HG03575 (cell line): ENCODE measurements around the gene BPIFB3.
"Not testable (repeated sequence)": the region's sequence is repeated elsewhere in the genome, so short reads cannot be mapped to it uniquely, and the experiment has no call there.

Source experiments
- ATAC-seq: cut with Tn5 transposase; IDR thresholded peaks from one replicate; pipeline ENCODE4 v1.9.1; 2021; ENCODE audit not compliant: unreplicated experiment, insufficient number of reproducible peaks, low FRiP score; ENCODE audit errors: extremely low read depth

The BPIFB3 gene

GRCh38 chr20:33076662-33077372 is 23.1 kb downstream of the BPIFB3 start:
- no peak for ATAC-seq

DNA sequence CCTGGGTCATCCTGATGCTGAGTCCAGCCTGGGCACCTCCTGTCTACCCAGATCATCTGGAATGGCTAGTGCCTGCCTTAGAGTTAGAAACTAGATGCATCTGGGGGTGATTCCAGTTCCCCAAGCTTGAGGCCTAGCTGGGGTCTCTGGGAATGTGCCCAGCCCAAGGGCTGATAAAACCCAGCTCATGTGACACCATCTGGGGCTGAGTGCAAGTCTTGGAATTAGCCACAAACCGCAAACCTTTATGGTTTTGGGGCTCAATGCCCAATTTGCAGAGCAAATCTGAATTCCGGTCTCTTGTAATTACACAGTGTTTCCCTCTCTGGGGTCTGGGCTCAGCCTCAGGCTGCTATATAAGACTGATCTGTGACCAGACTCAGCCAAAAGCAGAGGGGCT is 25.6 kb downstream of the BPIFB3 start, which contains the start of gene BPIFB4:
Gene BPIFB4 (plus strand): TSS at position 385 of the 400 bp plus-strand sequence. CDS start 1,884 bp downstream, outside the sequence.
- ATAC-seq = no peak

- no peak for ATAC-seq
Measured at GRCh38 chr20:33081411-33082154, 27.9 kb downstream of the BPIFB3 start.

DNA sequence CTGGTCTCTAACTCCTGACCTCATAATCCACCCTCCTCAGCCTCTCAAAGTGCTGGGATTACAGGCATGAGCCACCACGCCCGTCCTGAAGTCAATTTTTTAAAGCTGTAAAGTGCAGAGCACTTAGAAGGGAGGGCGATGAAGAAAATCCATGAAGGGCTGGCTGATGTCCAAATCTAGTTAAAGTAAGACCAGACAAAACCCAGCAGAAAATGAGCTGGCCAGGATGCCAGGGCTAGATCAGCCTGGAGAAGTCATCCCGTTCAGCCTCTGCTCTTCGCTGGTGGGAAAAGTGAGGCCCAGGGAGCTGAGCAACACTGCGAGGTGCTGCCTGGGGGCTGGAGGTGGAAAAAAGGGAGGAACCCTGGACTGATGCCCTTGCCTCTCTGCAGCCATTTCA is 28.8 kb downstream of the BPIFB3 start:
- ATAC-seq = no peak

DNA sequence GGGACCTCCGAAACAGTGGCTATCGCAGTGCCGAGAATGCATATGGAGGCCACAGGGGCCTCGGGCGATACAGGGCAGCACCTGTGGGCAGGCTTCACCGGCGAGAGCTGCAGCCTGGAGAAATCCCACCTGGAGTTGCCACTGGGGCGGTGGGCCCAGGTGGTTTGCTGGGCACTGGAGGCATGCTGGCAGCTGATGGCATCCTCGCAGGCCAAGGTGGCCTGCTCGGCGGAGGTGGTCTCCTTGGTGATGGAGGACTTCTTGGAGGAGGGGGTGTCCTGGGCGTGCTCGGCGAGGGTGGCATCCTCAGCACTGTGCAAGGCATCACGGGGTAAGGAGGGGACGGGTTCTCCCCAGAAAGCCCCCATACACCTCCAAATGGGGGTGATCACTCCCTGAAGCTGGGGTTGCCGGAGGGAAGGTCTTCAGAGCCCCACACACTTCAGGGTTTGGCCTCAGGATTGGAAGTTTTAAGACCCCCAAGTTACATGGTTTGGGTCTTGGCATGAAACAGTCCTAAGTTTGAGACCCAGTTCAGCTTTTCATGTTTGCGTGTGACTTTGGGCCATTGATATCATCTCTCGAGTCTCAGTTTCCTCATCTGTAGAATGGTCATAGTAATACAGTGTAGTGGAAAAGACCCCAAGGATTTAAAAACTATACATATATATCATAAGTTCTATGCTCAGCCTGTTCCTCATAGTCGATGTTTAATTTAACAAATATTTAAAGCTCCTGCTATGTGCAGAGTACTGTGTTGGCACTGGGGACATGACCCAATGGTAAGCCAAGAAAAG is 30.0 kb downstream of the BPIFB3 start:
- no peak for ATAC-seq

- ATAC-seq = no peak
Measured at GRCh38 chr20:33084722-33085121, 31.0 kb downstream of the BPIFB3 start.

DNA sequence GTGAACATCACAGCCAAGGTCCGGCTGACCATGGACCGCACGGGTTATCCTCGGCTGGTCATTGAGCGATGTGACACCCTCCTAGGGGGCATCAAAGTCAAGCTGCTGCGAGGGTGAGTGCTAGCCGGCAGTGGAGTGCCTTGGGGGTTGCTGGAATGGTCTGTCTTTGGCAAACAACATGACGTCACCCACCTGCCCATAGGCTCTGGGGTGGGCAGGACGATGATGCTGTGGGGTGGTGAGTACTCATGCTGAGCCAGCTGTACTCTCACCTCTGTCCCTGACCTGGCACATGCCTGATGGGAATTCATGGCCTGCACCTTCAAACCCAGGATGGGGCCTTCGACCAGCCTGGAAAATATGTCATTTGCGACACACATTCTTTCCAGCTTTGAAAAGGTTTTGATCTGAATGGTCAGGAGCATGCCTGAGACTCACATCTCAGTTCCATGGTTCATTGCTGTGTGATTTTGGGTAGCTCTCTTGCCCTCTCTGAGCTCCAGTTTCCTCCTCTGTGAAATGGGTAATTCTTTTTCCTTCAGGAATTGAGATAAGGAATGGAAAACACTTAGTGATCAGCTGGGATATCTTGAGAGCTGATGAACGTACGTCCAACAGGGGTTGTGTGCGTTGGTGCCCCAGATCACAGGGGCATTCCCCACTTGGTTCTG is 32.5 kb downstream of the BPIFB3 start:
- ATAC-seq = no peak

GRCh38 chr20:33091147-33091546 is 37.4 kb downstream of the BPIFB3 start:
- no peak for ATAC-seq

DNA sequence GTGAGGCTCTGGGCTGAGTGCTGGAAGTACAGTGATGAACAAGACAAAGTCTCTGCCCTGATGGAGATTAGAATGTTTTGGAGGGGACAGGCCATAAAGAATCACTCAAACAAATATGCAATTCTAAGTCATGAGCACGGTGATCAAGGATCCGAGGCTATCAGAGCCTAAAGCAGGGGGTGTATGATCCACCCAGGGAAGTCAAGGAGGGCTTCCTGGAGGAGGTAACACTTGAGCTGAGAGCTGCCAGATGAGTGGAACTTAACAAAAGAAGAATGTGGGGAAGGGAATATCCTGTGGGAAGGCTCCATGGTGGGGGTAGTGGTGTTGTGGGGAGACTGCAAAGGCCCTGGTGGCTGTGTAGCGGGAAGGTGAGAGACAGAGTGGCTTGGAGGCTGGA is 38.0 kb downstream of the BPIFB3 start:
- no peak for ATAC-seq

GRCh38 chr20:33092361-33092760 is 38.7 kb downstream of the BPIFB3 start:
- ATAC-seq = no peak

GRCh38 chr20:33093074-33093473 is 39.4 kb downstream of the BPIFB3 start:
- ATAC-seq = no peak

- no peak for ATAC-seq
Measured at GRCh38 chr20:33093582-33093981, 39.9 kb downstream of the BPIFB3 start.

GRCh38 chr20:33095249-33095648 is 41.5 kb downstream of the BPIFB3 start:
- ATAC-seq = no peak

GRCh38 chr20:33095902-33096584 is 42.3 kb downstream of the BPIFB3 start:
- ATAC-seq = not testable (repeated sequence)

DNA sequence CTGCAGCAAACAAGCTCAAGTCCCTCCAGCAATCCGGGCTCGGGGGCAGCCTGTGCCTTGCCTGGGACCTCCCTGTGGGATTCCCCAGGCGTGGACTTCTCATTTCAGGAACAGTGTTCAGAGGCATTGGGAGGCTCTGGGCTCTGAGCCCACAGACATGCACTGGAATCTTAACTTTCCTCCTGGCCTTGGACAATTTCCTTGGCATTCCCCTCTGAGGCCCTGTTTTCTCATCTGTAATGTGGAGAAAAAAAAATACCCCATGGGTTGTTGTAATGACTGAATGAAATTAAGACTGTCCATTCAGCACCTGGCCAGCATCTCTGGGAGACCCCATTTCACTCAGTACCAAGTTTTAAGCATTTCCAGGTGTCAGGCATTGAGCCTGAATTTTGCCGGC is 43.3 kb downstream of the BPIFB3 start:
- ATAC-seq = no peak

DNA sequence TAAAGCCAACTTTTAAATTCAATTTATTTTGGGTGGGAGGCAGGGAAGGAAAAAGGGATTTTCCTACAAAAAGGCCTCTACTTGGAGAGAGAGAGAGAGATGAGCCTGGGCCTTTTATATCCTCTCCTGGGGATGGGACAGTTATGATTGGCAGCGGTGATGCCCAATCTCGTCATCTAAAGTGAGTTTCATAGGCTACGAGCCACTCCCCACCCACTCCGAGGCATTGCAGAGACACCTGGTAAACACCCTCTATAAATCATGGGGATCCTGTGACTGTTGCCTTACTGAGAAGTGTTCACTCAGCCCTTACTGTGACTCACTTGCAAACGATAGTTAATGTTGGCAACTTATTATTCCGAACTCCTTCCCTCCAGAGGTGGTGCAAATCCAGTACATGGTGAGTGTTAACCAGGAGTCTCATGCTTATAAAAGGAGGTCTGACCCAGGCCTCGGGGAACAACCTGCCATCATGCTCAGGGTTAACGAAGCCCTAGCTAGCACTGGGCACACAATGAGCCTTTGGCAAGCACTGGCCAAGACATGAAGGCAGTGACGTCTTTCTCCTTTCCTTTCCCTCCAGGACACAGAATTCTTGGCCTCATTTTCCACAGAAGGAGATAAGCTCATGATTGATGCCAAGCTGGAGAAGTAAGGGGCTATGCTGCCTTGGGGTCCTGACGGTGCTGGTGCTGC is 46.3 kb downstream of the BPIFB3 start:
- no peak for ATAC-seq

GRCh38 chr20:33103556-33103955 is 49.9 kb downstream of the BPIFB3 start:
- ATAC-seq = no peak

GRCh38 chr20:33104336-33104735 is 50.6 kb downstream of the BPIFB3 start:
- no peak for ATAC-seq
